Activated effector memory CD4-positive, alpha-beta T cell treated with anti-CD3 and anti-CD28 coated beads, Interleukin-2, amount 50 U/mL, for 16 hours (primary cell): Measurements from ENCODE around the gene FHIT.

ENCODE experiments used
- DNase-seq: peaks from one replicate; pipeline ENCODE4 v3.0.0-alpha.2; 2020

Gene FHIT

GRCh38 chr3:61162965-61163364, 88.3 kb downstream of the FHIT start:
- DNase-seq, result no peak

- no peak for DNase-seq
These were observed 92.6 kb downstream of the FHIT start for GRCh38 chr3:61158667-61159066.

GRCh38 chr3:61158216-61158615, 93.0 kb downstream of the FHIT start:
- no peak for DNase-seq

GRCh38 chr3:61157414-61157813, 93.8 kb downstream of the FHIT start:
- DNase-seq, result no peak

GRCh38 chr3:61155701-61156292, 95.5 kb downstream of the FHIT start:
- DNase-seq, result no peak

GRCh38 chr3:61154457-61155198, 96.6 kb downstream of the FHIT start:
- no peak for DNase-seq

- DNase-seq, result no peak
These were observed 99.2 kb downstream of the FHIT start for GRCh38 chr3:61152071-61152470.

GRCh38 chr3:61149236-61149635, 102.0 kb downstream of the FHIT start:
- no peak for DNase-seq

GRCh38 chr3:61146010-61146890, 105.0 kb downstream of the FHIT start:
- DNase-seq, result no peak

- DNase-seq, result no peak
These were observed 109.6 kb downstream of the FHIT start for GRCh38 chr3:61141697-61142096.

GRCh38 chr3:61141227-61141626, 110.0 kb downstream of the FHIT start:
- DNase-seq, result no peak

GRCh38 chr3:61139686-61140085, 111.6 kb downstream of the FHIT start:
- DNase-seq, result no peak

GRCh38 chr3:61138401-61138800, 112.9 kb downstream of the FHIT start:
- no peak for DNase-seq

GRCh38 chr3:61136191-61136590, 115.1 kb downstream of the FHIT start:
- DNase-seq, result no peak

GRCh38 chr3:61134532-61134931, 116.7 kb downstream of the FHIT start:
- DNase-seq, result no peak

GRCh38 chr3:61132062-61132461, 119.2 kb downstream of the FHIT start:
- no peak for DNase-seq

- no peak for DNase-seq
These were observed 132.4 kb downstream of the FHIT start for GRCh38 chr3:61118830-61119229.

GRCh38 chr3:61117045-61117898, 134.0 kb downstream of the FHIT start:
- no peak for DNase-seq

GRCh38 chr3:61114316-61114953, 136.8 kb downstream of the FHIT start:
- DNase-seq, result no peak

GRCh38 chr3:61111825-61112224, 139.4 kb downstream of the FHIT start:
- DNase-seq, result no peak

- DNase-seq, result no peak
These were observed 140.7 kb downstream of the FHIT start for GRCh38 chr3:61110576-61110975.
